ENCODE measurements around the gene CEMIP.

Gene CEMIP

GRCh38 chr15:80825361-80826030 is 46.3 kb downstream of the CEMIP start:
- ATAC-seq: no peak

GRCh38 chr15:80828796-80829195 is 49.6 kb downstream of the CEMIP start:
- ATAC-seq: no peak

GRCh38 chr15:80830677-80831076 is 51.5 kb downstream of the CEMIP start:
- no peak for ATAC-seq

GRCh38 chr15:80831192-80831591 is 52.0 kb downstream of the CEMIP start:
- no peak for ATAC-seq

GRCh38 chr15:80831606-80832224 is 52.5 kb downstream of the CEMIP start:
- no peak for ATAC-seq

GRCh38 chr15:80832686-80833085 is 53.5 kb downstream of the CEMIP start:
- ATAC-seq: no peak

- no peak for ATAC-seq
Measured at GRCh38 chr15:80834402-80834801, 55.2 kb downstream of the CEMIP start.

GRCh38 chr15:80834906-80835305 is 55.7 kb downstream of the CEMIP start:
- no peak for ATAC-seq

- no peak for ATAC-seq
Measured at GRCh38 chr15:80835336-80835735, 56.2 kb downstream of the CEMIP start.

GRCh38 chr15:80836223-80836622 is 57.1 kb downstream of the CEMIP start:
- ATAC-seq: no peak

GRCh38 chr15:80837006-80837405 is 57.8 kb downstream of the CEMIP start:
- no peak for ATAC-seq

- ATAC-seq: no peak
Measured at GRCh38 chr15:80838012-80838411, 58.8 kb downstream of the CEMIP start.

- no peak for ATAC-seq
Measured at GRCh38 chr15:80838666-80839065, 59.5 kb downstream of the CEMIP start.

GRCh38 chr15:80839764-80840130 is 60.6 kb downstream of the CEMIP start:
- ATAC-seq: no peak

- ATAC-seq: no peak
Measured at GRCh38 chr15:80840182-80841130, 61.3 kb downstream of the CEMIP start.

- no peak for ATAC-seq
Measured at GRCh38 chr15:80841541-80841940, 62.4 kb downstream of the CEMIP start.

GRCh38 chr15:80844011-80844732 is 65.0 kb downstream of the CEMIP start:
- no peak for ATAC-seq

GRCh38 chr15:80846031-80846815 is 67.1 kb downstream of the CEMIP start:
- ATAC-seq: no peak

GRCh38 chr15:80849308-80849707 is 70.1 kb downstream of the CEMIP start:
- ATAC-seq: no peak

GRCh38 chr15:80850941-80851451 is 71.8 kb downstream of the CEMIP start:
- no peak for ATAC-seq

- no peak for ATAC-seq
Measured at GRCh38 chr15:80852676-80853075, 73.5 kb downstream of the CEMIP start.

- ATAC-seq: no peak
Measured at GRCh38 chr15:80854104-80854503, 74.9 kb downstream of the CEMIP start.
